ENCODE measurements around the gene DCP1B.

The DCP1B gene

GRCh38 chr12:2017546-2018337 lies 13.5 kb upstream of the DCP1B start:
- Histone ChIP-seq H4K20me1 (ENCODE audit: insufficient read depth) (no peaks in the 10 kb centered on the region), H3K27me3 (ENCODE audit: insufficient read depth, low read depth) (no peaks in the 10 kb centered on the region), H2AFZ (ENCODE audit: low read depth) (no peak overlapping the region), H3K36me3 (ENCODE audit: insufficient read depth) (no peaks in the 10 kb centered on the region), H3K27ac (no peak overlapping the region), H3K4me3 (IDR thresholded peaks at IDR 0.05; ENCODE audit: insufficient read depth, low read depth, low read length) (no peak overlapping the region), H3K9ac (no peak overlapping the region), H3K4me1 (ENCODE audit: low read depth, poor library complexity, severe bottlenecking) (no peaks in the 10 kb centered on the region), H3K4me2 (no peak overlapping the region), H3K79me2 (ENCODE audit: insufficient read depth, low read depth) (no peaks in the 10 kb centered on the region)
- TF ChIP-seq CTCF (conservative IDR thresholded peaks at IDR 0.05; ENCODE audit: low read depth, low read length) = no peak

GRCh38 chr12:2016862-2017545 lies 12.7 kb upstream of the DCP1B start:
- Histone ChIP-seq H4K20me1 (ENCODE audit: insufficient read depth) (no peaks in the 10 kb centered on the region), H3K4me2 (no peak overlapping the region), H3K79me2 (ENCODE audit: insufficient read depth, low read depth) (no peaks in the 10 kb centered on the region), H3K4me1 (ENCODE audit: low read depth, poor library complexity, severe bottlenecking) (no peaks in the 10 kb centered on the region), H3K36me3 (ENCODE audit: insufficient read depth) (no peaks in the 10 kb centered on the region), H3K27ac (no peak overlapping the region), H2AFZ (ENCODE audit: low read depth) (no peak overlapping the region), H3K9ac (no peak overlapping the region), H3K4me3 (IDR thresholded peaks at IDR 0.05; ENCODE audit: insufficient read depth, low read depth, low read length) (no peak overlapping the region), H3K27me3 (ENCODE audit: insufficient read depth, low read depth) (no peaks in the 10 kb centered on the region)
- no peak for TF ChIP-seq CTCF (conservative IDR thresholded peaks at IDR 0.05; ENCODE audit: low read depth, low read length)

- Histone ChIP-seq H3K4me2 (no peak overlapping the region), H3K79me2 (ENCODE audit: insufficient read depth, low read depth) (no peaks in the 10 kb centered on the region), H4K20me1 (ENCODE audit: insufficient read depth) (no peaks in the 10 kb centered on the region), H3K4me3 (IDR thresholded peaks at IDR 0.05; ENCODE audit: insufficient read depth, low read depth, low read length) (no peak overlapping the region), H3K27ac (no peak overlapping the region), H3K9ac (no peak overlapping the region), H3K27me3 (ENCODE audit: insufficient read depth, low read depth) (no peaks in the 10 kb centered on the region), H3K4me1 (ENCODE audit: low read depth, poor library complexity, severe bottlenecking) (no peaks in the 10 kb centered on the region), H2AFZ (ENCODE audit: low read depth) (no peak overlapping the region), H3K36me3 (ENCODE audit: insufficient read depth) (no peaks in the 10 kb centered on the region)
- TF ChIP-seq CTCF (conservative IDR thresholded peaks at IDR 0.05; ENCODE audit: low read depth, low read length) = no peak
Measured at GRCh38 chr12:2014231-2014630, 10.0 kb upstream of the DCP1B start.

- H3K27ac ChIP-seq = no peak overlapping the region
- no peaks in the 10 kb centered on the region for H3K79me2 ChIP-seq (ENCODE audit: insufficient read depth, low read depth)
- no peak overlapping the region for H2AFZ ChIP-seq (ENCODE audit: low read depth)
- H4K20me1 ChIP-seq (ENCODE audit: insufficient read depth) = no peaks in the 10 kb centered on the region
- TF ChIP-seq CTCF (conservative IDR thresholded peaks at IDR 0.05; ENCODE audit: low read depth, low read length) = no peak
- H3K4me1 ChIP-seq (ENCODE audit: low read depth, poor library complexity, severe bottlenecking) = no peaks in the 10 kb centered on the region
- no peak overlapping the region for H3K4me3 ChIP-seq (IDR thresholded peaks at IDR 0.05; ENCODE audit: insufficient read depth, low read depth, low read length)
- H3K4me2 ChIP-seq = no peak overlapping the region
- H3K9ac ChIP-seq = no peak overlapping the region
- no peaks in the 10 kb centered on the region for H3K27me3 ChIP-seq (ENCODE audit: insufficient read depth, low read depth)
- H3K36me3 ChIP-seq (ENCODE audit: insufficient read depth) = no peaks in the 10 kb centered on the region
Measured at GRCh38 chr12:2013527-2014223, 9.4 kb upstream of the DCP1B start.
